Esophagus squamous epithelium (tissue), 5 donors: ENCODE measurements around the gene CFAP47. TPM values are rescaled to one million over a fixed set of nuclear protein-coding genes. Genes with fewer than 3 reads are reported as not detected.
A peak's percentile ranks its signal among the peaks of the same experiment; 100 is the strongest.
"Not testable (repeated sequence)": the region's sequence is repeated elsewhere in the genome, so short reads cannot be mapped to it uniquely, and the experiment has no call there.

Source experiments
- DNase-seq: peaks from one replicate; lab custom pipeline; 2025; lab: John Stamatoyannopoulos, UW
- H3K27ac ChIP-seq, 4 donors: fragments of 200-600 bp; sonication (generic); one replicate each; pipeline ENCODE4 v1.5.1; 2016 to 2019; ENCODE audit warnings: mild to moderate bottlenecking in 1 of 4
- H3K27me3 ChIP-seq, 4 donors: fragments of 200-600 bp; sonication (generic); 1 replicate in 3 of 4; 2 replicates in 1 of 4; pipeline versions ENCODE4 v1.5.1 to v1.6.0; 2017 to 2021; ENCODE audit warnings: antibody characterized with exemption in 1 of 4
- H3K36me3 ChIP-seq, 3 donors: fragments of 200-600 bp; sonication (generic); one replicate each; pipeline ENCODE4 v1.5.1; 2016 to 2019
- H3K4me1 ChIP-seq, 3 donors: fragments of 200-600 bp; sonication (generic); one replicate each; pipeline ENCODE4 v1.5.1; 2017 to 2019
- H3K4me3 ChIP-seq, 4 donors: fragments of 200-600 bp; sonication (generic); 1 replicate in 3 of 4; 2 replicates in 1 of 4; pipeline ENCODE4 v1.5.1; 2016 to 2019; ENCODE audit warnings: mild to moderate bottlenecking in 2 of 4, moderate library complexity in 1 of 4
- H3K9me3 ChIP-seq, 3 donors: fragments of 200-600 bp; sonication (generic); one replicate each; pipeline ENCODE4 v1.5.1; 2016 to 2019
- POLR2A ChIP-seq, 4 donors: fragments of 450-650 bp; IDR thresholded peaks; one replicate each; pipeline ENCODE4 v1.6.1; 2017; ENCODE audit warnings: antibody characterized with exemption in 4 of 4, mild to moderate bottlenecking in 4 of 4, moderate library complexity in 3 of 4
- WGBS, 2 donors: methylation state at CpG; one replicate each; pipeline ENCODE4 v1.1.5; 2018; 5-methylcytosine and 5-hydroxymethylcytosine counted together
- intact Hi-C: fragments of 100-400 bp; cut with DNase I; formaldehyde crosslinking; loops from one replicate; pipeline ENCODE4 v1.15.0; 2022
- total RNA-seq, 4 donors: library from RNA; depleted of rRNA; stranded (reverse); fragments of >200 nt; gene quantifications; one replicate each; pipeline ENCODE4 v1.1.0, GENCODE V29; 2016
- TF ChIP-seq, protein P1 (sequence below), 6 experiments: fragments of 450-650 bp in 4 of 6; fragments of 200-600 bp in 2 of 6; sonication (generic) in 2 of 6; IDR thresholded peaks; one replicate each; pipeline ENCODE4 v1.5.1; 2016 to 2019; ENCODE audit warnings: antibody characterized with exemption in 6 of 6, mild to moderate bottlenecking in 4 of 6, moderate library complexity in 4 of 6
- donor health status: DM: yes; HTN: yes; CAD: no.

The CFAP47 gene
- total RNA-seq = not detected

DNA sequence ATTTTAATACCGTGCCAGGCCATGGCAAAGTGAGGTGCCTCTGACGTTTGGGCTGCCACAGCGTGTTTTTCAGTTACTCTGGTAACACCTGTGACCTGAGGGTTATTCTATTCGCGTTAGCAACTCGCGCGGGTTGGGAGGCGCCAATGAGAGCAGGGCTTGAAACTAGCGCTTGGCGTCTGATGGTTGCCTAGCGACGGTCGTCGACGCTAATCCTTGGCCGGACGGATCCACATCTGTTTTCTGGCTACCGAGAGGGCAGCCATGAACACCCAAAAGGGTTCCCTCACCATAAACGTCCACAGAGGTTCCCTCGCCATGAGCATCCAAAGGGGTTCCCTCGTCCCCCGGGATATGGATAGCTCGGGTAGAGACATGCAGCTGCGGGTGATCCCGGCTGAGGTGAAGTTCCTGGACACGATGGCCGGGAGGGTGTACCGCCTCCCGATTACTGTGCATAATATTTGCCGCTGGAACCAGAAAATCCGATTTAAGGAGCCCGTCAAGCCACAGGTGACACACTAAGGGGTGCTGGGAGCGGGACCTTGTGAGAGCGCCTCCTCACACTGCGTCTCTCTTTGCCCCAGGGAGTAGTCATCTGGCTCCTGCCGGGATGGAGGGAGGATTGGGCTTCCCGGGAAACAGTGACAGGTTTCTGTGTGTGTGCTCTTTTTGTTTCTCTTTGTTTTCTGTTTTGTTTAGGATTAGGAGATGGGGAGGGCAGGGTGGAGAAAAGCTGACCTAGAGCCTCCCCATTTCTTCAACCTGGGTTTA is at the start of gene CFAP47:
Gene CFAP47 (plus strand): TSS at position 199 of the 774 bp plus-strand sequence. CDS start 66 bp downstream, at position 265.
- Histone ChIP-seq H3K36me3 (no peaks in the 10 kb centered on the region), H3K4me1 (peaks cover 0 to 7% (median 0%) of the 10 kb centered on the region in 3 donors), H3K27me3 (no peaks in the 10 kb centered on the region), H3K27ac (no peak within 1 kb of the TSS), H3K4me3 (peak within 1 kb of the TSS in 2 of 4 donors; percentile 18 to 53), H3K9me3 (no peaks in the 10 kb centered on the region)
- WGBS, 2 donors = 9 to 26% methylated on average over 4 to 14 of the region's 38 CpGs
- TF ChIP-seq, protein P1, sequence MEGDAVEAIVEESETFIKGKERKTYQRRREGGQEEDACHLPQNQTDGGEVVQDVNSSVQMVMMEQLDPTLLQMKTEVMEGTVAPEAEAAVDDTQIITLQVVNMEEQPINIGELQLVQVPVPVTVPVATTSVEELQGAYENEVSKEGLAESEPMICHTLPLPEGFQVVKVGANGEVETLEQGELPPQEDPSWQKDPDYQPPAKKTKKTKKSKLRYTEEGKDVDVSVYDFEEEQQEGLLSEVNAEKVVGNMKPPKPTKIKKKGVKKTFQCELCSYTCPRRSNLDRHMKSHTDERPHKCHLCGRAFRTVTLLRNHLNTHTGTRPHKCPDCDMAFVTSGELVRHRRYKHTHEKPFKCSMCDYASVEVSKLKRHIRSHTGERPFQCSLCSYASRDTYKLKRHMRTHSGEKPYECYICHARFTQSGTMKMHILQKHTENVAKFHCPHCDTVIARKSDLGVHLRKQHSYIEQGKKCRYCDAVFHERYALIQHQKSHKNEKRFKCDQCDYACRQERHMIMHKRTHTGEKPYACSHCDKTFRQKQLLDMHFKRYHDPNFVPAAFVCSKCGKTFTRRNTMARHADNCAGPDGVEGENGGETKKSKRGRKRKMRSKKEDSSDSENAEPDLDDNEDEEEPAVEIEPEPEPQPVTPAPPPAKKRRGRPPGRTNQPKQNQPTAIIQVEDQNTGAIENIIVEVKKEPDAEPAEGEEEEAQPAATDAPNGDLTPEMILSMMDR (IDR thresholded peaks at IDR 0.05) = no peak
- intact Hi-C loops = no loop called here
- DNase-seq = no peak

- Histone ChIP-seq H3K4me1 (no peaks in the 10 kb centered on the region), H3K27ac (no peak overlapping the region), H3K9me3 (no peaks in the 10 kb centered on the region), H3K27me3 (no peaks in the 10 kb centered on the region), H3K4me3 (no peak overlapping the region), H3K36me3 (no peaks in the 10 kb centered on the region)
- intact Hi-C loops = no loop called here
- no peak for DNase-seq
- TF ChIP-seq, protein P1 (IDR thresholded peaks at IDR 0.05) = no peak
- TF ChIP-seq POLR2A (IDR thresholded peaks at IDR 0.05) = no peak
- 27 to 36% methylated on average over 2 of the region's 2 CpGs for WGBS, 2 donors
Measured at GRCh38 chrX:35880601-35881000, 38.9 kb upstream of the CFAP47 start.

DNA sequence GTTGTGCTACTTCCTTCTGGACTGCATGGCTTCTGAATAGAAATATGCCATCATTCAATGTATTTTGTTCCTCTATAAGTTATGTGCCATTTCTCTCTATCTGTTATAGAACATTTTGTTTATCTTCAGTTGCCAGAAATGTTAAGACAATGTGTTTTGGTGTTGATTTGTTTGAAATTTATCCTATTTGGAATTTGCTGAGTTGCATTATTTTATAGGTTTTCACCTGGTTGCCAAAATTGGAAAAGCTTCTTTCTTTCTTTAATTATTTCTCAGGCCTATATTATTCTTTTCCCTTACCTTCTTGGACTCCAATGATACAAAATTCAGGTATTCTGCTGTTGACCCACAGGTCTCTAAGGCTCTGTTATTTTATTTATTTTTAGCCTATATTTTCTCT is 33.4 kb upstream of the CFAP47 start:
- Histone ChIP-seq H3K4me1 (no peaks in the 10 kb centered on the region), H3K27me3 (no peaks in the 10 kb centered on the region), H3K36me3 (no peaks in the 10 kb centered on the region), H3K27ac (no peak overlapping the region), H3K4me3 (no peak overlapping the region), H3K9me3 (no peaks in the 10 kb centered on the region)
- no peak for DNase-seq
- intact Hi-C loops = no loop called here
- no peak for TF ChIP-seq POLR2A (IDR thresholded peaks at IDR 0.05)
- TF ChIP-seq, protein P1 (IDR thresholded peaks at IDR 0.05) = no peak

- Histone ChIP-seq H3K4me1 (no peaks in the 10 kb centered on the region), H3K27ac (no peak overlapping the region), H3K27me3 (no peaks in the 10 kb centered on the region), H3K4me3 (no peak overlapping the region), H3K9me3 (no peaks in the 10 kb centered on the region), H3K36me3 (no peaks in the 10 kb centered on the region)
- intact Hi-C loops = no loop called here
- no peak for DNase-seq
- WGBS, 2 donors = 60% methylated on average over 9 of the region's 9 CpGs; no CpG with 5 or more reads in 1 of the 2 donors
- TF ChIP-seq POLR2A (IDR thresholded peaks at IDR 0.05) = no peak
- TF ChIP-seq, protein P1 (IDR thresholded peaks at IDR 0.05) = peak in 5 of 6 experiments; percentile 13 to 58 (median 33)
Measured at GRCh38 chrX:35890699-35891098, 28.8 kb upstream of the CFAP47 start.

- WGBS, 2 donors = 90% methylated on average over 2 of the region's 6 CpGs; no CpG with 5 or more reads in 1 of the 2 donors
- H3K27ac ChIP-seq, intact Hi-C loops: not testable (repeated sequence)
Measured at GRCh38 chrX:35986816-35987215, 67.3 kb downstream of the CFAP47 start.

More at GRCh38 chrX:35986816-35987215, 67.3 kb downstream of the CFAP47 start:
- not testable (repeated sequence) for DNase-seq, H3K36me3 ChIP-seq, H3K9me3 ChIP-seq, H3K4me3 ChIP-seq, H3K4me1 ChIP-seq, H3K27me3 ChIP-seq
